Activated CD8-positive, alpha-beta T cell treated with anti-CD3 and anti-CD28 coated beads for 36 hours (primary cell): Measurements from ENCODE around the gene IL22. TPM values are rescaled to one million over a fixed set of nuclear protein-coding genes. Genes with fewer than 3 reads are reported as not detected.
"Not testable (repeated sequence)": the region's sequence is repeated elsewhere in the genome, so short reads cannot be mapped to it uniquely, and the experiment has no call there.

Experiments used
- ATAC-seq: fragments of 200-7000 bp; cut with Tn5 transposase; one replicate; pipeline ENCODE4 v1.10.0; 2021; ENCODE audit warnings: mild to moderate bottlenecking, moderate library complexity
- CTCF ChIA-PET: fragments of 350-600 bp; sonication (Branson Sonifier 250); formaldehyde crosslinking; loops from one replicate; lab custom pipeline; 2021; ENCODE audit warnings: antibody characterized with exemption; lab: Charles Lee
- POLR2A ChIA-PET: fragments of 350-600 bp; sonication (Branson Sonifier 250); formaldehyde crosslinking; loops from one replicate; lab custom pipeline; 2021; ENCODE audit warnings: antibody characterized with exemption; lab: Charles Lee
- DNase-seq: peaks from one replicate; pipeline ENCODE4 v3.0.0-alpha.2; 2020
- H3K27ac Mint-ChIP-seq: one replicate; pipeline ENCODE4 v1.8.0; 2021; ENCODE audit warnings: mild to moderate bottlenecking, mixed read lengths
- H3K27me3 Mint-ChIP-seq: one replicate; pipeline ENCODE4 v1.8.0; 2021; ENCODE audit warnings: mixed read lengths
- H3K36me3 Mint-ChIP-seq: one replicate; pipeline ENCODE4 v1.8.0; 2021; ENCODE audit warnings: low read depth, mixed read lengths
- H3K4me1 Mint-ChIP-seq: one replicate; pipeline ENCODE4 v1.8.0; 2021; ENCODE audit warnings: low read depth, mixed read lengths
- H3K4me3 Mint-ChIP-seq: one replicate; pipeline ENCODE4 v1.8.0; 2021; ENCODE audit warnings: mild to moderate bottlenecking, moderate library complexity, mixed read lengths
- H3K9me3 Mint-ChIP-seq: one replicate; pipeline ENCODE4 v1.8.0; 2021; ENCODE audit warnings: mixed read lengths
- CTCF ChIP-seq: fragments of 200-600 bp; IDR thresholded peaks from one replicate; pipeline ENCODE4 v1.8.0; 2022; ENCODE audit warnings: antibody characterized with exemption, mild to moderate bottlenecking
- intact Hi-C: fragments of 100-400 bp; cut with micrococcal nuclease; formaldehyde crosslinking; loops from one replicate; pipeline ENCODE4 v1.10.0; 2022
- total RNA-seq, 2 experiments: library from RNA; stranded (reverse); gene quantifications; one replicate each; pipeline ENCODE4 v1.2.3, GENCODE V29; 2021

IL22 gene
- total RNA-seq, 2 experiments from 2014 or later, result not detected

- no peak for TF ChIP-seq CTCF
- no peak for ATAC-seq
- Mint-ChIP-seq H3K36me3 (no peaks in the 10 kb centered on the region), H3K9me3 (no peaks in the 10 kb centered on the region), H3K4me1 (peaks cover 15% of the 10 kb centered on the region), H3K27me3 (peaks cover 2% of the 10 kb centered on the region), H3K4me3 (no peak overlapping the region), H3K27ac (no peak overlapping the region)
- DNase-seq, result no peak
- ChIA-PET POLR2A (no interaction called here), CTCF (interaction anchor here (0.8 to 4.3 kb wide), 2 partner anchors 12 to 171 kb away, joined by 3 to 24 read pairs; no protein-coding TSS in a partner anchor)
- intact Hi-C loops, result no loop called here
Observed at GRCh38 chr12:68210875-68211274, 42.5 kb downstream of the IL22 start.

GRCh38 chr12:68209048-68209728 is 44.2 kb downstream of the IL22 start:
- H3K4me3 Mint-ChIP-seq, DNase-seq, POLR2A ChIA-PET, H3K9me3 Mint-ChIP-seq, H3K27me3 Mint-ChIP-seq, H3K36me3 Mint-ChIP-seq, ATAC-seq, H3K27ac Mint-ChIP-seq: not testable (repeated sequence)
- intact Hi-C loops, result loop anchor here (10.0 kb wide), 1 partner anchor 164 kb away; no protein-coding TSS in a partner anchor
- H3K4me1 Mint-ChIP-seq, result peaks cover 15% of the 10 kb centered on the region
- CTCF ChIA-PET, result interaction anchor here (1.1 kb wide), 1 partner anchor 14 kb away, joined by 5 read pairs; no protein-coding TSS in a partner anchor

- no peak for TF ChIP-seq CTCF
- CTCF ChIA-PET, result interaction anchor here (1.3 to 1.7 kb wide), 3 partner anchors 15 to 166 kb away, joined by 4 to 5 read pairs (median 5); no protein-coding TSS in a partner anchor
- DNase-seq (no peak), ATAC-seq (no peak)
- Mint-ChIP-seq H3K9me3 (no peaks in the 10 kb centered on the region), H3K4me1 (peaks cover 29% of the 10 kb centered on the region), H3K4me3 (no peak overlapping the region), H3K36me3 (no peaks in the 10 kb centered on the region), H3K27me3 (peaks cover 2% of the 10 kb centered on the region), H3K27ac (no peak overlapping the region)
- POLR2A ChIA-PET, result no interaction called here
- intact Hi-C loops, result loop anchor here (10.0 kb wide), 1 partner anchor 162 kb away; no protein-coding TSS in a partner anchor
Observed at GRCh38 chr12:68207276-68207675, 46.1 kb downstream of the IL22 start.

GRCh38 chr12:68206446-68206845 is 47.0 kb downstream of the IL22 start:
- ChIA-PET POLR2A (no interaction called here), CTCF (interaction anchor here (1.3 to 1.6 kb wide), 2 partner anchors 48 to 166 kb away, joined by 4 to 5 read pairs; no protein-coding TSS in a partner anchor)
- no peak overlapping the region for H3K4me3 Mint-ChIP-seq
- ATAC-seq (no peak), DNase-seq (no peak)
- H3K27me3 Mint-ChIP-seq, result no peaks in the 10 kb centered on the region
- TF ChIP-seq CTCF, result no peak
- intact Hi-C loops, result loop anchor here (10.0 kb wide), 1 partner anchor 162 kb away; no protein-coding TSS in a partner anchor
- no peak overlapping the region for H3K27ac Mint-ChIP-seq
- no peaks in the 10 kb centered on the region for H3K36me3 Mint-ChIP-seq
- H3K9me3 Mint-ChIP-seq, result no peaks in the 10 kb centered on the region
- H3K4me1 Mint-ChIP-seq, result peaks cover 23% of the 10 kb centered on the region

GRCh38 chr12:68203460-68203875 is 49.9 kb downstream of the IL22 start:
- ChIA-PET POLR2A (no interaction called here), CTCF (no interaction called here)
- intact Hi-C loops, result loop anchor here (10.0 kb wide), 1 partner anchor 159 kb away; no protein-coding TSS in a partner anchor
- DNase-seq (no peak), ATAC-seq (peak; percentile 25)
- TF ChIP-seq CTCF, result no peak
- Mint-ChIP-seq H3K9me3 (no peaks in the 10 kb centered on the region), H3K27me3 (no peaks in the 10 kb centered on the region), H3K4me1 (peaks cover 43% of the 10 kb centered on the region), H3K4me3 (no peak overlapping the region), H3K36me3 (no peaks in the 10 kb centered on the region), H3K27ac (no peak overlapping the region)
